PFSK-1 (cell line): ENCODE data around the gene STXBP5L.

ENCODE experiments used
- FOXP2 ChIP-seq: optimal IDR thresholded peaks from 2 replicates; pipeline ENCODE3; 2011; ENCODE audit warnings: borderline replicate concordance, control low read depth, inconsistent platforms; ENCODE audit not compliant: insufficient read depth; ENCODE audit errors: extremely low read length, extremely low read depth
- POLR2AphosphoS5 ChIP-seq: IDR thresholded peaks from 2 replicates; pipeline ENCODE4 v1.6.1; 2012; ENCODE audit warnings: low read depth, mild to moderate bottlenecking, control low read depth, low read length, moderate library complexity
- SIN3A ChIP-seq: IDR thresholded peaks from 2 replicates; pipeline ENCODE4 v1.6.1; 2012; ENCODE audit warnings: mild to moderate bottlenecking, low read length, moderate library complexity, borderline replicate concordance; ENCODE audit not compliant: insufficient read depth
- TAF1 ChIP-seq: IDR thresholded peaks from 2 replicates; pipeline ENCODE4 v1.6.1; 2012; ENCODE audit warnings: low read length, control low read depth, borderline replicate concordance; ENCODE audit not compliant: insufficient read depth
- TF ChIP-seq, protein P1 (sequence below), 2 experiments: IDR thresholded peaks; 2 replicates each; pipeline versions ENCODE4 v1.6.1 to v1.8.0; 2011 to 2012; ENCODE audit warnings: low read depth in 2 of 2, low read length in 2 of 2, control low read depth in 1 of 2, inconsistent platforms in 1 of 2, mild to moderate bottlenecking in 1 of 2, moderate library complexity in 1 of 2; ENCODE audit not compliant: insufficient read depth in 1 of 2

Gene STXBP5L

DNA sequence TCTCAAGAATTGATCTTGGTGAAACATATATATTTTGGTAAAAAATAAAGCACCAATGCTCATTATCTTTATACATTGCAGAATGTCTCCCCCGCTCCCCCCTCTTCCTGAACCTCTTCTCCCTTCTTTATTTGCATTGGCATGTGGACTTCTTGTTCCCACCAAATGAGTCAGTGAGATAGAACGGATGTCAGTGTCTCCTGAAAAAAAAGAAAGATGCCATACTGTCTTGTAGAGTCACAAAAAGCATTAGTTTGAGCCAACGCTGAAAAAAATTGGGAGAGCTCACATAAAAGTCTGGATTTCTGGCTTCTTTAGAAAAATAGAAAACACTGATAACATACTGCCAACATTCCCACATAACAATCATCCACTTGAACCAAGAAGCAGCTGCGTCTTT is 32.0 kb upstream of the STXBP5L start:
- TF ChIP-seq FOXP2 = no peak
- TF ChIP-seq, protein P1, sequence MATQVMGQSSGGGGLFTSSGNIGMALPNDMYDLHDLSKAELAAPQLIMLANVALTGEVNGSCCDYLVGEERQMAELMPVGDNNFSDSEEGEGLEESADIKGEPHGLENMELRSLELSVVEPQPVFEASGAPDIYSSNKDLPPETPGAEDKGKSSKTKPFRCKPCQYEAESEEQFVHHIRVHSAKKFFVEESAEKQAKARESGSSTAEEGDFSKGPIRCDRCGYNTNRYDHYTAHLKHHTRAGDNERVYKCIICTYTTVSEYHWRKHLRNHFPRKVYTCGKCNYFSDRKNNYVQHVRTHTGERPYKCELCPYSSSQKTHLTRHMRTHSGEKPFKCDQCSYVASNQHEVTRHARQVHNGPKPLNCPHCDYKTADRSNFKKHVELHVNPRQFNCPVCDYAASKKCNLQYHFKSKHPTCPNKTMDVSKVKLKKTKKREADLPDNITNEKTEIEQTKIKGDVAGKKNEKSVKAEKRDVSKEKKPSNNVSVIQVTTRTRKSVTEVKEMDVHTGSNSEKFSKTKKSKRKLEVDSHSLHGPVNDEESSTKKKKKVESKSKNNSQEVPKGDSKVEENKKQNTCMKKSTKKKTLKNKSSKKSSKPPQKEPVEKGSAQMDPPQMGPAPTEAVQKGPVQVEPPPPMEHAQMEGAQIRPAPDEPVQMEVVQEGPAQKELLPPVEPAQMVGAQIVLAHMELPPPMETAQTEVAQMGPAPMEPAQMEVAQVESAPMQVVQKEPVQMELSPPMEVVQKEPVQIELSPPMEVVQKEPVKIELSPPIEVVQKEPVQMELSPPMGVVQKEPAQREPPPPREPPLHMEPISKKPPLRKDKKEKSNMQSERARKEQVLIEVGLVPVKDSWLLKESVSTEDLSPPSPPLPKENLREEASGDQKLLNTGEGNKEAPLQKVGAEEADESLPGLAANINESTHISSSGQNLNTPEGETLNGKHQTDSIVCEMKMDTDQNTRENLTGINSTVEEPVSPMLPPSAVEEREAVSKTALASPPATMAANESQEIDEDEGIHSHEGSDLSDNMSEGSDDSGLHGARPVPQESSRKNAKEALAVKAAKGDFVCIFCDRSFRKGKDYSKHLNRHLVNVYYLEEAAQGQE (IDR thresholded peaks at IDR 0.05; ENCODE audit: insufficient read depth in 1 of 2, low read depth in 2 of 2, low read length in 2 of 2) = no peak
- TF ChIP-seq TAF1 = no peak
- TF ChIP-seq POLR2AphosphoS5 = no peak

DNA sequence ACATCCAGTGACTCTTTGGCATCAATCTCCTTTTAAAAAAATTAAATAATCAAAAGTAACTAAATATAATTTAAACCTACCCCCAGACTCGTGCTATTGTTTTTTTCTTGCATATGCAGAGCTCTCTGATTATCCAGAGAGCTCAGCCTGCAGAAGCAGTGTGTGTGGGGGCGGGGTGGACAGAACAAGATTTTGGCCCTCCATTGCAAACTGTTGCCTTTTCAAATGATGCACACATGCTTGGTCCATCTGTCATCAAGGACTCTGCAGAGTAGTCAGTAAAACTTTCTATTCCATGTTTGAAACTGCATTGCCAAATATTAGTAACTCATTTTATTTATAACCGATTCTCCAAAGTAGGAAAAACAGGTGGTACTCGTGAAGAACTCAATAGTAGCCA is 28.6 kb upstream of the STXBP5L start:
- no peak for TF ChIP-seq FOXP2
- TF ChIP-seq, protein P1 (IDR thresholded peaks at IDR 0.05; ENCODE audit: insufficient read depth in 1 of 2, low read depth in 2 of 2, low read length in 2 of 2) = no peak
- TF ChIP-seq POLR2AphosphoS5 = no peak
- no peak for TF ChIP-seq TAF1
- no peak for TF ChIP-seq SIN3A

DNA sequence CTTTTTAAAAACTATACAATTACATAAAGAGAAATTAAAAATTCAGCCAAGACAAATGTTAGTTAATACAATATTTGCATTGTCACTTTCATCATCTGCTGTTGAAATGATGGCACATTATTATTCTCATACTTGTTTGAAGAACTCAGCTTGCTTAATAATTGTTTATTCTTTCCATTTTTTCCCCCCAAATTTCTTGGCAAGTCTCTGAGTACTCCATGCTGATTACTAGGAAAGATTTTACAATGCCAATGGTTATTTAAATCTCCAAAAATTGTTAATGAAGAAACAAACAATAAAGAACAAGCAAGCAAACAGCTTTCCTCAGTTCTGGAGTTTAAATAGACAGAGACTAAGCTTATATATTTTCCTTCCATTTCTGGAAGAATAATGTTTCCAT is 15.1 kb upstream of the STXBP5L start:
- TF ChIP-seq TAF1 = no peak
- TF ChIP-seq SIN3A = no peak
- TF ChIP-seq, protein P1 (IDR thresholded peaks at IDR 0.05; ENCODE audit: insufficient read depth in 1 of 2, low read depth in 2 of 2, low read length in 2 of 2) = no peak
- TF ChIP-seq FOXP2 = no peak
- no peak for TF ChIP-seq POLR2AphosphoS5

DNA sequence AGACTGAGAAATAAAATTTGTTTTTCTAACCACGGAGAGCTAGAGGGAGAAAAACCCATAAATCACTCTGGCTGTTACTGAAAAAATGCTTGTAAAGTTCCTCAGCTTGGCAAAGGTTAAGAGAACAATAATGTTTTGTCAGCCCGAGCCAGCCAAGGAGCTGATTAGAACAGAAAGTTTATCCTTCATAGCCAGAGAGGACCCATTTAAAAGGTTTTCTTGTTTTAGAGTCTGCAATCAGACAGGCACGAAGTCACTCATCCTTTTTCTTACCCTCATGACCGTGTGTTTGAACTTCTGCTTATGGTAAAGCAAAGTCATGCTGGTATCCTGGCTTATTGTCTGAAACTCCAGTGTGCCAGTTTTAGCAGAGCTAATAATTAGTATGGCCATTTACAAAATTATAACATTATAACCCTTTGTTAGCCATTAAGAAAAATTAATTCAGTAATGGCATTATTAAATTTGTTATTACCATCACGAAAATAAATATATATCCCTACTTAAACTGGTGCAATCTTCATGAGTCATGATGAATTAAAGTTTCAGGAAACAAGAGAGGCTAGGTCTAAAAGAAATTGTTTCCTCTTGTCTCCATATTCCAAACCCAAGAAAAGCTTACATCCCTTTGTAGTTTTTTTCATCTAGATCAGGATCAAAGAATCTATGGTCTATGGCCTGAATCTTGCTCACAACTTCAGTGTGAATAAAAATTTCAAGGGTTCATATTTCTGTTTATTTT is 13.5 kb upstream of the STXBP5L start:
- TF ChIP-seq, protein P1 (IDR thresholded peaks at IDR 0.05; ENCODE audit: insufficient read depth in 1 of 2, low read depth in 2 of 2, low read length in 2 of 2) = no peak
- TF ChIP-seq FOXP2 (no peak), SIN3A (no peak), POLR2AphosphoS5 (no peak), TAF1 (no peak)
